Astrocyte (in vitro differentiated cells and primary cell): Measurements from ENCODE around the gene MED15.

Experiments
- CTCF ChIP-seq: IDR thresholded peaks from 2 replicates; pipeline ENCODE4 v1.5.1; 2011; ENCODE audit warnings: low read depth, mild to moderate bottlenecking, inconsistent platforms, low read length, moderate library complexity; ENCODE audit not compliant: insufficient read depth
- EZH2 ChIP-seq: IDR thresholded peaks from 2 replicates; pipeline ENCODE4 v1.6.1; 2012; ENCODE audit warnings: mild to moderate bottlenecking, low read length, inconsistent platforms; ENCODE audit not compliant: insufficient read depth

DNA sequence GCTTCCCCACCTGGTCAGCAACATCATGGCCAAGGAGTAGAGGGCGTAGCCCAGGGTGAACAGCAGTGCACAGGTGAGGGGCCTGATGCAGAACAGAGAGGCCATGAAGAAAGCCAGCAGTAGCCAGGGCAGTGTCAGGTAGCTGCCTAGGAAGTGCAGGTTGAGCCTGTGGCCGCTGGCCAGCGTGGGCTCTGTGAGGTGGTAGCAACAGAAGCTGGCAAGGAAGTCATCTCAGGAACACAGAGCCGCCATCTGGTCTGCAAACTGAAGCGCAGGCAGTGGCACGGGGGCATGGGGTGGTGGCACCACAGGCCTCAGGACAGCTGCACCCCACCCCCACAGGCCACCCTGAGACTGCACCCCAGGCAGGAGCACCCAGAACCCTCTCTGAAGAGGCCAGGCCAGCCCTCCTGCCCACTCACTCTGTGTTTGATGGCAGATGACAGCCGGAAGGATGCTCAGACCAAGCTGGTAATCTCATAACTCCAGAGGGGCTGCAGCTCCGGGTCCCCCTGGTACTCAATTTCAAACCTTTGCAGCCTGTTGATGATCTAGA is 95.3 kb downstream of the MED15 start:
- TF ChIP-seq CTCF (no peak), EZH2 (no peak)
